ENCODE results near the gene ACIN1. TPM values are rescaled to one million over a fixed set of nuclear protein-coding genes. Genes with fewer than 3 reads are reported as not detected.
A peak's percentile ranks its signal among the peaks of the same experiment; 100 is the strongest.

Gene ACIN1
- total and polyA plus RNA-seq, 2 of the 13 experiments (the other 11 are each of a cell fraction or from before 2014, with no cell fraction given): 165 to 183 TPM

DNA sequence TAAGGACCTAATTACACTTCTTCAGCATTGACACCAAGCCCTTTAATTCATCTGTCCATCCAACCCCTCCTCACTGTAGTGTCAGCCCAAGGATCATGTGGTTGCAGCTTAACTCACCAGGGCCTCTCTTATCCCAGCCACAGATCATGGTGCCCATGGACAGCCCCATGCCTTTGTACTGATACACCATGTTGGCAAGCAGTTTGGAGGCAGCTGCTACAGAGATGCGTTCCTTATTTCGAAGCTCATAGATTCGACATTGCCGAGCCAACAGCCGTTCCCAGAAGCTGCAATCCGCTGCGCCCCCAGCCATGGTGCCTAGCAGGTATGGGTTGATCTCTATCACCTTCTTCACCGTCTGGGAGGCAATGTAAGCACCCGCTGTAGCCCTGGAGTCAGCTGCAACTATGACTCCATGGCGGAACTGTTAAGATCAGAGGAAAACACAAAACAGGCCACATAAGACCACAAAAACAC is 61.6 kb downstream of the ACIN1 start (continued):
- TF ChIP-seq ZNF224 (CRISPR knock-in tag; IDR thresholded peaks at IDR 0.05) (no peak), TMF1 (CRISPR knock-in tag; IDR thresholded peaks at IDR 0.05; ENCODE audit: low read depth) (no peak), MEF2D (CRISPR knock-in tag; IDR thresholded peaks at IDR 0.05) (no peak), GZF1 (CRISPR knock-in tag; IDR thresholded peaks at IDR 0.05) (no peak; the same call in 1 of the 2 replicates), ZNF383 (CRISPR knock-in tag; IDR thresholded peaks at IDR 0.05; ENCODE audit: borderline replicate concordance) (peak; percentile 40; the same call in 1 of the 2 replicates), ARHGAP35 (CRISPR knock-in tag; IDR thresholded peaks at IDR 0.05; ENCODE audit: borderline replicate concordance) (no peak; the same call in 1 of the 2 replicates), NCOA2 (CRISPR knock-in tag; IDR thresholded peaks at IDR 0.05) (peak; percentile 21; the same call in 1 of the 2 replicates), ZNF766 (CRISPR knock-in tag; IDR thresholded peaks at IDR 0.05; ENCODE audit: borderline replicate concordance) (no peak), JUND (CRISPR knock-in tag; IDR thresholded peaks at IDR 0.05) (no peak), IRF1 (CRISPR knock-in tag; IDR thresholded peaks at IDR 0.05; ENCODE audit: low read depth) (no peak), ZNF710 (CRISPR knock-in tag; IDR thresholded peaks at IDR 0.05; ENCODE audit: borderline replicate concordance) (no peak), HDAC1 (CRISPR knock-in tag; IDR thresholded peaks at IDR 0.05) (no peak), ZFP82 (CRISPR knock-in tag; IDR thresholded peaks at IDR 0.05; ENCODE audit: borderline replicate concordance) (no peak), PHF5A (CRISPR knock-in tag; IDR thresholded peaks at IDR 0.05; ENCODE audit: low read depth, unreplicated experiment) (no peak), BRD4 (CRISPR knock-in tag; IDR thresholded peaks at IDR 0.05) (no peak), GATA4 (IDR thresholded peaks at IDR 0.05; ENCODE audit: borderline replicate concordance, low read depth) (no peak), ZNF354B (CRISPR knock-in tag; IDR thresholded peaks at IDR 0.05) (no peak), ZNF136 (CRISPR knock-in tag; IDR thresholded peaks at IDR 0.05; ENCODE audit: low read depth) (no peak), GRHL1 (CRISPR knock-in tag; conservative IDR thresholded peaks at IDR 0.05) (no peak)
- TF ChIP-seq, protein P1, sequence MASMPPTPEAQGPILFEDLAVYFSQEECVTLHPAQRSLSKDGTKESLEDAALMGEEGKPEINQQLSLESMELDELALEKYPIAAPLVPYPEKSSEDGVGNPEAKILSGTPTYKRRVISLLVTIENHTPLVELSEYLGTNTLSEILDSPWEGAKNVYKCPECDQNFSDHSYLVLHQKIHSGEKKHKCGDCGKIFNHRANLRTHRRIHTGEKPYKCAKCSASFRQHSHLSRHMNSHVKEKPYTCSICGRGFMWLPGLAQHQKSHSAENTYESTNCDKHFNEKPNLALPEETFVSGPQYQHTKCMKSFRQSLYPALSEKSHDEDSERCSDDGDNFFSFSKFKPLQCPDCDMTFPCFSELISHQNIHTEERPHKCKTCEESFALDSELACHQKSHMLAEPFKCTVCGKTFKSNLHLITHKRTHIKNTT (CRISPR knock-in tag; IDR thresholded peaks at IDR 0.05): no peak

Data from HepG2 (cell line).